Activated CD4-positive, alpha-beta T cell treated with anti-CD3 and anti-CD28 coated beads for 36 hours (primary cell): Measurements from ENCODE around the gene CCDC69. TPM values are rescaled to one million over a fixed set of nuclear protein-coding genes. Genes with fewer than 3 reads are reported as not detected.

Experiments used
- ATAC-seq: fragments of 200-7000 bp; cut with Tn5 transposase; one replicate; pipeline ENCODE4 v1.10.0; 2021; ENCODE audit warnings: mild to moderate bottlenecking, moderate library complexity
- CTCF ChIA-PET: fragments of 350-600 bp; sonication (Branson Sonifier 250); formaldehyde crosslinking; loops from one replicate; lab custom pipeline; 2021; ENCODE audit warnings: antibody characterized with exemption; lab: Charles Lee
- POLR2A ChIA-PET: fragments of 350-600 bp; sonication (Branson Sonifier 250); formaldehyde crosslinking; loops from one replicate; lab custom pipeline; 2021; ENCODE audit warnings: antibody characterized with exemption, inconsistent platforms; lab: Charles Lee
- DNase-seq: peaks from one replicate; pipeline ENCODE4 v3.0.0-alpha.2; 2020
- H3K27ac Mint-ChIP-seq: one replicate; pipeline ENCODE4 v1.8.0; 2021; ENCODE audit warnings: mixed read lengths
- H3K27me3 Mint-ChIP-seq: one replicate; pipeline ENCODE4 v1.8.0; 2021; ENCODE audit warnings: mixed read lengths
- H3K36me3 Mint-ChIP-seq: one replicate; pipeline ENCODE4 v1.8.0; 2021; ENCODE audit warnings: low read depth, mixed read lengths
- H3K4me1 Mint-ChIP-seq: one replicate; pipeline ENCODE4 v1.8.0; 2021; ENCODE audit warnings: mixed read lengths
- H3K4me3 Mint-ChIP-seq: one replicate; pipeline ENCODE4 v1.8.0; 2021; ENCODE audit warnings: mild to moderate bottlenecking, moderate library complexity, mixed read lengths
- H3K9me3 Mint-ChIP-seq: one replicate; pipeline ENCODE4 v1.8.0; 2021; ENCODE audit warnings: low read depth, mixed read lengths
- intact Hi-C, 2 experiments: fragments of 100-400 bp; cut with DNase I in 1 of 2; cut with micrococcal nuclease in 1 of 2; formaldehyde crosslinking; loops; one replicate each; pipeline versions ENCODE4 v1.14.2 to v1.15.1; 2022 to 2024; cut with DNase I, micrococcal nuclease
- total RNA-seq, 2 experiments: library from RNA; stranded (reverse); gene quantifications; one replicate each; pipeline ENCODE4 v1.2.3, GENCODE V29; 2021

The CCDC69 gene
- total RNA-seq, 2 experiments from 2014 or later = 24.8 to 26.9 TPM

DNA sequence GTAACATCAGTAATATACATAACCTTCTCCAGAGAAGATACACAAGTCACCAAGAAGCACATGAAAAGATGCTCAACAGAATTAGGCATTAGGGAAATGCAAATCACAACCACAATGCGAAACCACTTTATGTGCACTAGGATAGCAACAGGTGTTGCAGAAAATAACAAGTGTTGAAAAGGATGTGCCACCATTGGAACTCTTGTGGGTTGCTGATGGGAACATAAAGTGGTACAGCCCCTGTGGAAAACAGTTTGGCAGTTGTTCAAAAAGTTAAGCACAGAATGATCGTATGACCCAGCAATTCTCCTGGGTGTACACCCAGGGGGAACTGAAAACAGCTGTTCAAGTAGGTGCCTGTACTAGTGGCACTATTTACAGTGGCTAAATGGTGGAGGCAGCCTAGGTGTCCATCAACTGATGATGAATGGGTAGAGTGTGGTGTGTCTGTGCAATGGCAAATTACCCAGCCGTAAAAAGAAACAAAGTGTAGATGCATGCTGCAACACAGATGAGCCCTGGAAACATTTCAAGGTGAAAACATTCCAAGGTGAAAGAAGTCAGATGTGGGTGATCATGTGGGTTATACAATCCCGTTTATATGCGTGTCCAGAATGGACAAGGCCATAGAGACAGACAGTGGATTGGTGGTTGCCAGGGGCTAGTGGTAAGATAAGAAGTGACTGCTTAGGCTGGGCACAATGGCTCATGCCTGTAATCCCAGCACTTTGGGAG is 27.2 kb downstream of the CCDC69 start:
- Mint-ChIP-seq H3K27me3 (no peaks in the 10 kb centered on the region), H3K4me1 (peaks cover 39% of the 10 kb centered on the region), H3K27ac (peak overlapping the region; percentile 82), H3K9me3 (peaks cover 3% of the 10 kb centered on the region), H3K4me3 (no peak overlapping the region), H3K36me3 (peaks cover 43% of the 10 kb centered on the region)
- peak; percentile 58 for ATAC-seq
- CTCF ChIA-PET = no interaction called here
- intact Hi-C loops = no loop called here
- POLR2A ChIA-PET = no interaction called here
- no peak for DNase-seq

DNA sequence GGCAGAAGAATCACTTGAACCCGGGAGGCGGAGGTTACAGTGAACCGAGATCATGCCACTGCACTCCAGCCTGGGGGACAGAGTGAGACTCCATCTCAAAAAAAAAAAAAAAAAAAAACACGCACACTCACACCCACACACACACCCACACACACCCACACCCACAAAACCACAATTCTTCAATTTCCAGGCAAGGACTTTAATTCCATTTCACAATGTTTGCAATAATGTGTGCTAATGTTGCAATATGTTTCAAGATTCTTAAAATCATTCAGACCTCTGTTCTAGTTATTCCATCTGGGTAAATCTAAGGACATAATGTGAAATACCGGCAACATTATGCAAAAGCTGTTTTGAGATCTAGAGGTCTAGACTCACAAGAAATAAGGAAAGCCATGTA is 28.3 kb downstream of the CCDC69 start:
- Mint-ChIP-seq H3K27ac (peak overlapping the region; percentile 82), H3K27me3 (no peaks in the 10 kb centered on the region), H3K4me1 (peaks cover 44% of the 10 kb centered on the region), H3K4me3 (peak overlapping the region; percentile 37), H3K9me3 (peaks cover 8% of the 10 kb centered on the region), H3K36me3 (peaks cover 52% of the 10 kb centered on the region)
- ChIA-PET POLR2A (no interaction called here), CTCF (interaction anchor here (0.6 kb wide), 1 partner anchor 64 kb away, joined by 4 read pairs; no protein-coding TSS in a partner anchor)
- ATAC-seq (no peak), DNase-seq (peak; percentile 20)
- intact Hi-C loops = no loop called here

DNA sequence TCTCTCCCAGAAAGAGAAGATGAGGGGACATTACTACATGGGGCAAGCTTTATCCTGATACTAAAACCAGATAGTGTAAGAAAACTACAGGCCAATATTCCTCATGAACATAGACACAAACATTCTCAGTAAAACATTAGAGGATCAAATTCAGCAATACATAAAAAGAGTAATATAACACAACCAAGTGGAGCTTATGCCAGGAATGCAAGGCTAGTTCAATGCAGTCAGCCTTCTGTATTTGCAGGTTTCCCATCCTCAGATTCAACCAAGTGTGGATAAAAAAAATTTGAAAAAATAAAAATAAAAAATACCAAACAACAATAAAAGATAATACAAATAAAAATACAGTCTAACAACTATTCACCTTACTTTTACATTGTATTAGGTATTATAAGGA is 31.3 kb downstream of the CCDC69 start:
- Mint-ChIP-seq H3K9me3 (peaks cover 22% of the 10 kb centered on the region), H3K36me3 (peaks cover 67% of the 10 kb centered on the region), H3K4me1 (peaks cover 49% of the 10 kb centered on the region), H3K27me3 (no peaks in the 10 kb centered on the region), H3K27ac (no peak overlapping the region), H3K4me3 (no peak overlapping the region)
- DNase-seq (no peak), ATAC-seq (no peak)
- CTCF ChIA-PET = interaction anchor here (0.9 to 2.7 kb wide), 3 partner anchors 27 to 75 kb away, joined by 3 to 11 read pairs (median 5); no protein-coding TSS in a partner anchor
- POLR2A ChIA-PET = no interaction called here
- intact Hi-C loops = no loop called here

DNA sequence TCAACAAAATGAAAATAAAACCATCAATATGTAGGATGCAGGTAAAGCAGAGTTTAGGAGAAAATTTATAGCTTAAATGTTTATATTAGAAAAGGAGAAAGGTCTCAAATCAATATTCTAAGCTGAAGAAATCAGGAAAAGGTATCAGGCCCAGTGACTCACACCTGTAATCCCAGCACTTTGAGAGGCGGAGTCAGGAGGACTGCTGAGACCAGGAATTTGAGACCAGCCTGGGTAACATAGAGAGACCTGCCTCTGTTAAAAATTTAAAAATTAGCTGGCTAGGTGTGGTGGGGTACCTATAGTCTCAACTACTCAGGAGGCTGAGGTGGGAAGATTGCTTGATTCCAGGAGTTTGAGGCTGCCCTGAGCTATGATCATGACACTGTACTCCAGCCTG is 32.2 kb downstream of the CCDC69 start:
- intact Hi-C loops = no loop called here

DNA sequence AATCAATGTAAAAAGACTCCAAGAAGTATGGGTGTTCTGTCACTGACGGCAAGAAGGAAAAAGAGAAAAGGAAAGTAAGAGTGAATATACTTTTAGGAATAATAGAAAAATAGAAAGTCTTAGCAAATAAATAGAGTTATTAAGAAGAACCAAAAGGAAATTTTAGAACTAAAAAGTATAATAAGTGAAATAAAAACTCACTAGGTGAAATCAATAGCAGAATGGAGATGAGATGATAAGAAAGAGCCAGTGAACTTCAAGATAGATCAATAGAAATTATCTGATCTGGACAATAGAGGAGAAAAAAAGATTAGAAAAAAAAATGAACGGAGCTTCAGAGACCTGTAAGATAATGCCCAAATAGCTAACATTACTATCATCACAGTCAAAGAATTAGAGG is 34.7 kb downstream of the CCDC69 start:
- Mint-ChIP-seq H3K4me3 (no peak overlapping the region), H3K4me1 (peaks cover 25% of the 10 kb centered on the region), H3K36me3 (peaks cover 49% of the 10 kb centered on the region), H3K27me3 (no peaks in the 10 kb centered on the region), H3K9me3 (peaks cover 22% of the 10 kb centered on the region), H3K27ac (no peak overlapping the region)
- POLR2A ChIA-PET = no interaction called here
- CTCF ChIA-PET = interaction anchor here (0.7 to 2.7 kb wide), 3 partner anchors 22 to 74 kb away, joined by 3 to 11 read pairs (median 4); no protein-coding TSS in a partner anchor
- DNase-seq (no peak), ATAC-seq (no peak)
- intact Hi-C loops = no loop called here

More for the DNA sequence above, 32.2 kb downstream of the CCDC69 start:
- CTCF ChIA-PET = interaction anchor here (0.9 to 2.7 kb wide), 4 partner anchors 26 to 76 kb away, joined by 3 to 11 read pairs (median 6); no protein-coding TSS in a partner anchor
- ATAC-seq (no peak), DNase-seq (no peak)
- Mint-ChIP-seq H3K4me3 (no peak overlapping the region), H3K36me3 (peaks cover 63% of the 10 kb centered on the region), H3K27me3 (no peaks in the 10 kb centered on the region), H3K27ac (no peak overlapping the region), H3K4me1 (peaks cover 43% of the 10 kb centered on the region), H3K9me3 (peaks cover 22% of the 10 kb centered on the region)
- POLR2A ChIA-PET = no interaction called here

DNA sequence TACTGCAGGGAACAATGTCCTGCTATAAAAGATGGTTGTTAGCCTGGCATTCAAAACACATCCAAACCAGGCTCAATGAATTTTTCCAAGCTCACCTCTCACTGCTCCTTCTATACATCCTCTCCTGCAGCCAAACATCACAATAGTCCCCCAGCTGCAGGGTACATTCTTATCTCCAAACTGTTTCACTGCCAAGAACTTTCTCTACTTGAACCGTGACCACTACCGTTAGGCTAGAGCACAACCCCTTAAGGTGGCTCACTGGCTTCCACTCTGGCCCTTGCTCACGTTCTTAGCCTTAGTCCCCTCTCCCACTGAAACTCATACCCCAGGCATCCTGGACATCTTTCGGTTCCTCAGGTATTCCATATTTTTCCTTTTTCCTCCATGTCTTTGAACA is 37.4 kb downstream of the CCDC69 start:
- H3K4me3 Mint-ChIP-seq = no peak overlapping the region
- ChIA-PET POLR2A (no interaction called here), CTCF (interaction anchor here (0.9 to 1.5 kb wide), 2 partner anchors 9 to 12 kb away, joined by 4 read pairs; no protein-coding TSS in a partner anchor)
- ATAC-seq (no peak), DNase-seq (no peak)
- no peaks in the 10 kb centered on the region for H3K27me3 Mint-ChIP-seq
- intact Hi-C loops = no loop called here
- H3K4me1 Mint-ChIP-seq = peaks cover 19% of the 10 kb centered on the region
- H3K27ac Mint-ChIP-seq = no peak overlapping the region
- peaks cover 19% of the 10 kb centered on the region for H3K9me3 Mint-ChIP-seq
- H3K36me3 Mint-ChIP-seq = peaks cover 35% of the 10 kb centered on the region

DNA sequence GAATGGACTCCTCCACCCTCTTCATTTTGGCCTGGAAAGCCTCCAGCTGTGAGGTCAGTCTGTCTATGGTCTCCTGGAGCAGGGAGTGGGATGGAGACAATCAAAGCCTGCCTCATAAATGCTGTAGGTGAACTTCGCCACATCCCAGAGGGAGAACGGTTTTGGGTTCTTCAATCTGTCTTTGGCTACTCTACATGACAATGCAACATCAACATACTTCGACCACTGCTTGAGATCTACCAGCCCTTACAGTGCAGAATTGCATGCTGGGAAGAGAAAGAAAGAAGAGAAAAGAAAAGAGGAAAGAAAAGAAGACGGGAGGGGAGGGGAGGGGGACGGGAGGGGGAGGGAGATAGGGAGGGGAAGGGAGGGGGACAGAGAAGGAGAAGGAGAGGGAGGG is 37.8 kb downstream of the CCDC69 start:
- intact Hi-C loops = no loop called here
- POLR2A ChIA-PET = no interaction called here
- Mint-ChIP-seq H3K36me3 (peaks cover 30% of the 10 kb centered on the region), H3K27ac (no peak overlapping the region), H3K9me3 (peaks cover 15% of the 10 kb centered on the region), H3K27me3 (no peaks in the 10 kb centered on the region), H3K4me1 (peaks cover 14% of the 10 kb centered on the region), H3K4me3 (no peak overlapping the region)
- no peak for ATAC-seq
- DNase-seq = no peak
- CTCF ChIA-PET = interaction anchor here (0.9 kb wide), 1 partner anchor 8 kb away, joined by 4 read pairs; no protein-coding TSS in a partner anchor

DNA sequence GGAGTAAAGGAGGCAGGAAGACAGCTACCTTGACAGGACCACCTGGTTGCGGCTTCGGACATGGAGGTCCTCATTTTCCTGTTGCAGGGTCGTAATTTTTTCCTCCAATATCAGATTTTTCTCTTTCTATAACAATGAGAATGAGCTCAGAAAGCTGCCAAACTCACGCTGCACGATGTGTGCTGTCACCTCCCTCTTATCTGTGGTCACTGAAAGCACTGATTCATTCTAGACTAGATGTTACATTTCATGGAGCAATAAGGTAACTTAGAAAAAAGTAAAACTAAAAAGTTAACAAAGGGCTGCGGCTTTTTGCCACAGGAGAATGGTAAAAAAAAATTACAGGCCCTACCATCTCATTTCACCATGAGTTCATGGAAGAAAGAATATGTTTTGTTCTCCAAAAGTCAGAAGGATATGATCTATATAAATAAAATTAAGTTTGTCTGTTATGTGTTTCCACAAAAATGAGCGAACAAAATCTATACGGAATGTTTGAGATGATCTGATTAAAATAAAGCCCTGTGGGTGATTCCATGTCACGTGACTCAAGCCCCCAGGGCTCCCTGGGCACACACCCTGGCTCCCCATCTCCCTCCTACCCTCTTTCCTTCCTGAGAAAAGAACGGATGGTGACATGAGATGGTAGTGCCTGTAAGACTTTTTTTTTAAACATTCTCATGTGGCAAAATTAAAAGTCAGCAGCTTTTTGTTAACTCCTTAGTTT is 39.4 kb downstream of the CCDC69 start:
- Mint-ChIP-seq H3K4me3 (no peak overlapping the region), H3K9me3 (peaks cover 8% of the 10 kb centered on the region), H3K36me3 (peaks cover 20% of the 10 kb centered on the region), H3K27me3 (no peaks in the 10 kb centered on the region), H3K4me1 (peaks cover 8% of the 10 kb centered on the region), H3K27ac (peak overlapping the region; percentile 3)
- intact Hi-C loops = no loop called here
- DNase-seq (no peak), ATAC-seq (no peak)
- POLR2A ChIA-PET = no interaction called here
- CTCF ChIA-PET = interaction anchor here (0.8 to 2.6 kb wide), 5 partner anchors 15 to 565 kb away, joined by 3 to 19 read pairs (median 4); no protein-coding TSS in a partner anchor

DNA sequence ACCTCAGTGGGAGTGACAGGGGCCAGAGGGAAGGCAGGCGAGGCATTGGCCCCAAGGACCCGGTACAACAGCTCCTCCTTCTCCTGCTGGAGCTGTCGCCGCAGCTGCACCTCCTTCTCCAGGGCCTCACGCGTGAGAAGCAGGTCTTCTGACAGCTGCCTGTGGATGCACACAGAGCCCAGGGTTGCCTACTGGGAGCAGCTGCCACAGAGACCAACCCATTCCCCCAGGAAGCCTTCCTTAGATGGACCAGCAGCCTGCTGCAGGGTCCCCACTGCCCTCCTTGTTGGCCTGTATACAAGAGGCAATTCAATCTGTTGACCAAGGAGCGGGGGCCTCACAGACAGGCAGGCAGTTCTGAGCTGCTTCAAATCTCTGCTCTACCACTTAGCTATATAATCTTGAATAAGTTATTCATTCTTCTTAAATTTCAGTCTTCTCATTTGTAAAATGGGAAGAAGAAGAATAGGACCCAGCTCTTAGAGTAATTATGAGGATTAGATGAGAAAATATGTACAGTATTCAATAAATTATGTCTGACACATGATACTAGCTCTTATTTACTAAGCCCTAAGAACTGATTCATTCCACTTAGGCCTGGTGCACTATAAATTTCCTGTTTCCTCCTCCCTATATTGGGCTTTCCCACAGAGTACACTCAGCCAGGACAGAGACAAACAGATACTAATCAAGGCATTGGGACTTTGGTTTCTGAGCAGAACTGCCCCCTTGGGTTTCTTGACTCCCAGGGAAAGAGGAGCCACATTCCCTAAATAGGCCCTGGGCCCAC is 40.2 kb downstream of the CCDC69 start:
- ChIA-PET POLR2A (no interaction called here), CTCF (interaction anchor here (0.6 to 2.6 kb wide), 7 partner anchors 10 to 69 kb away, joined by 3 to 19 read pairs (median 4); no protein-coding TSS in a partner anchor)
- H3K36me3 Mint-ChIP-seq = peaks cover 11% of the 10 kb centered on the region
- H3K27me3 Mint-ChIP-seq = no peaks in the 10 kb centered on the region
- no peak for DNase-seq
- peaks cover under 1% of the 10 kb centered on the region for H3K9me3 Mint-ChIP-seq
- H3K4me3 Mint-ChIP-seq = no peak overlapping the region
- peaks cover 4% of the 10 kb centered on the region for H3K4me1 Mint-ChIP-seq
- no peak overlapping the region for H3K27ac Mint-ChIP-seq
- intact Hi-C loops = no loop called here
- no peak for ATAC-seq

DNA sequence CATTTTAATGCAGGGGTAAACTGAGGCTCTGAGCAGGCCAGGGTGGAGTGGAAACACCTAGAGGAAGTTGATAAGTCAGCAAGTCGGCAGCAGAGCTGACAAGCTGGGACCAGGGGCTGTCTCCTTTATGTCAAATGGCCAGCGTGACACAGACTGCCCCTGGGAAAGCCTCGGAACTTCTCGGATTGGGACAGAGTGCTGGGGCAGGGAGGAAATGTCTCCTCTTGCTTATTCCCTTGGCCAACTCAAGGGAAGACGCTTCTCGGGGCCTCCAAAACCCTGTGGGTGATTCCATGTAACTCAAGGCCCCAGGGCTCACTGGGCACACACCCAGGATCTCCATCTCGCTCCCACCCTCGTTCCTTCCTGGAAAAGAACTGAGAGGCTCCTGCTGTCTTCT is 40.9 kb downstream of the CCDC69 start:
- no peak for ATAC-seq
- no peaks in the 10 kb centered on the region for H3K27me3 Mint-ChIP-seq
- no peak overlapping the region for H3K4me3 Mint-ChIP-seq
- DNase-seq = no peak
- H3K27ac Mint-ChIP-seq = no peak overlapping the region
- ChIA-PET CTCF (interaction anchor here (0.6 to 2.6 kb wide), 4 partner anchors 11 to 17 kb away, joined by 3 to 19 read pairs (median 4); no protein-coding TSS in a partner anchor), POLR2A (no interaction called here)
- intact Hi-C loops = no loop called here
- H3K9me3 Mint-ChIP-seq = no peaks in the 10 kb centered on the region
- H3K4me1 Mint-ChIP-seq = peaks cover 4% of the 10 kb centered on the region
- peaks cover 10% of the 10 kb centered on the region for H3K36me3 Mint-ChIP-seq

DNA sequence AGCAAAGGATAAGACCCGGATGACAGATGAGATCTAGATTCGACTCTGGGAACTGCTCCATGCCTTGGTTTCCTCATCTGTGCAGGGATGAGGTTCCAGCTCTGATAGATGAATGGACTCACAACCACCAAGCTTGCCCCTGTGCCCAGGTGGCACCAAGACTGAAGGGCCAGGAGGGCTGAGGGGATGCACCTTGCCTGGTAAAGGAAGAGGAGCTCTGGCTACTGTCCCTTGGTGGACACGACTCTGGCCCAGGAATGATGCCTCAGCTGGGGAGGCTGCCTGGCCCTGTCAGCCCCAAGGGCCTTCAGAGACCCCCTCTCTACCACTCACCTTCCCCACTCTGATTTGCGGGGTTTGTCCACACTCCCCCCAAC is 41.4 kb downstream of the CCDC69 start:
- DNase-seq = no peak
- CTCF ChIA-PET = interaction anchor here (1.5 to 1.8 kb wide), 3 partner anchors 15 to 134 kb away, joined by 4 to 12 read pairs (median 4); no protein-coding TSS in a partner anchor
- ATAC-seq = no peak
- Mint-ChIP-seq H3K9me3 (no peaks in the 10 kb centered on the region), H3K4me1 (peaks cover 4% of the 10 kb centered on the region), H3K4me3 (no peak overlapping the region), H3K27me3 (no peaks in the 10 kb centered on the region), H3K36me3 (peaks cover 9% of the 10 kb centered on the region), H3K27ac (peak overlapping the region; percentile 66)
- POLR2A ChIA-PET = no interaction called here
- intact Hi-C loops = no loop called here
